IMR-90 (cell line): ENCODE results near the gene TCF12. TPM values are rescaled to one million over a fixed set of nuclear protein-coding genes. Genes with fewer than 3 reads are reported as not detected.

Experiments used
- ATAC-seq: fragments of 200-7000 bp; cut with Tn5 transposase; 2 replicates; pipeline ENCODE4 v1.9.1; 2020; ENCODE audit warnings: low read depth, mild to moderate bottlenecking, moderate library complexity
- BruUV-seq: library from RNA; stranded (reverse); fragments of 400-500 nt; replicated peaks from 2 replicates; lab custom pipeline; 2021; lab: Mats Ljungman, UMichigan
- CTCF ChIA-PET: fragments of 300-600 bp; formaldehyde crosslinking; extraction: SDS; loops from one replicate; lab custom pipeline; 2021; ENCODE audit warnings: antibody characterized with exemption; lab: Yijun Ruan, JAX
- POLR2A ChIA-PET: fragments of 300-600 bp; sonication (Branson Sonifier 250); formaldehyde crosslinking; loops from one replicate; lab custom pipeline; 2022; ENCODE audit warnings: antibody characterized with exemption; ENCODE audit not compliant: unreplicated experiment; lab: Charles Lee
- DNase-seq: peaks from one replicate; pipeline ENCODE4 v3.0.0; 2013
- H2AFZ ChIP-seq: replicated peaks from 2 replicates; pipeline ENCODE3; 2013; ENCODE audit warnings: low read length, mild to moderate bottlenecking; ENCODE audit not compliant: poor library complexity
- H2AK5ac ChIP-seq: 2 replicates; pipeline ENCODE4 v1.6.1; 2013; ENCODE audit warnings: low read depth, low read length, inconsistent platforms
- H2AK9ac ChIP-seq: replicated peaks from 2 replicates; pipeline ENCODE3; 2013; ENCODE audit warnings: mild to moderate bottlenecking, low read depth, low read length, moderate library complexity; ENCODE audit not compliant: poor library complexity
- H2BK120ac ChIP-seq: 2 replicates; pipeline ENCODE4 v1.6.1; 2013; ENCODE audit warnings: low read depth, low read length, inconsistent platforms
- H2BK15ac ChIP-seq: 3 replicates; pipeline ENCODE4 v1.6.1; 2013; ENCODE audit warnings: low read depth, low read length, inconsistent platforms
- H2BK20ac ChIP-seq: 2 replicates; pipeline ENCODE4 v1.6.1; 2013; ENCODE audit warnings: low read depth, mild to moderate bottlenecking, inconsistent platforms, low read length, moderate library complexity
- H2BK5ac ChIP-seq: 2 replicates; pipeline ENCODE4 v1.6.1; 2013; ENCODE audit warnings: mild to moderate bottlenecking, low read depth, low read length, inconsistent platforms; ENCODE audit not compliant: poor library complexity, severe bottlenecking
- H3K14ac ChIP-seq: replicated peaks from 2 replicates; pipeline ENCODE4 v1.6.1; 2013; ENCODE audit warnings: low read depth, low read length, inconsistent platforms
- H3K18ac ChIP-seq: 2 replicates; pipeline ENCODE4 v1.6.1; 2013; ENCODE audit warnings: low read depth, low read length, control low read depth
- H3K23ac ChIP-seq: 2 replicates; pipeline ENCODE4 v1.6.1; 2013; ENCODE audit warnings: low read depth, low read length, inconsistent platforms
- H3K27ac ChIP-seq: 2 replicates; pipeline ENCODE4 v1.5.1; 2013; ENCODE audit warnings: mild to moderate bottlenecking, control low read depth, low read length; ENCODE audit not compliant: insufficient read depth
- H3K27me3 ChIP-seq: 2 replicates; pipeline ENCODE4 v1.6.1; 2013; ENCODE audit warnings: low read length; ENCODE audit not compliant: control insufficient read depth, insufficient read depth
- H3K36me3 ChIP-seq: 2 replicates; pipeline ENCODE4 v1.6.1; 2013; ENCODE audit warnings: low read length, mixed read lengths; ENCODE audit not compliant: control insufficient read depth, insufficient read depth
- H3K4ac ChIP-seq: 2 replicates; pipeline ENCODE4 v1.6.1; 2013; ENCODE audit warnings: low read depth, low read length, inconsistent platforms
- H3K4me1 ChIP-seq: 2 replicates; pipeline ENCODE4 v1.6.1; 2013; ENCODE audit warnings: low read length, mixed read lengths; ENCODE audit not compliant: control insufficient read depth, insufficient read depth
- H3K4me2 ChIP-seq: 2 replicates; pipeline ENCODE4 v1.6.1; 2013; ENCODE audit warnings: low read depth, mild to moderate bottlenecking, control low read depth, low read length, moderate library complexity
- H3K4me3 ChIP-seq: 2 replicates; pipeline ENCODE4 v1.5.1; 2013; ENCODE audit warnings: low read depth, mild to moderate bottlenecking, control low read depth, low read length, moderate library complexity; ENCODE audit not compliant: insufficient read depth
- H3K56ac ChIP-seq: 2 replicates; pipeline ENCODE4 v1.6.1; 2013; ENCODE audit warnings: low read length, inconsistent platforms; ENCODE audit not compliant: insufficient read depth; ENCODE audit errors: extremely low read depth
- H3K79me1 ChIP-seq, 2 experiments: 2 replicates each; pipeline ENCODE4 v1.6.1; 2013; ENCODE audit warnings: low read length in 2 of 2, inconsistent platforms in 1 of 2, low read depth in 1 of 2
- H3K9ac ChIP-seq: 2 replicates; pipeline ENCODE4 v1.6.1; 2013; ENCODE audit warnings: low read depth, low read length, control low read depth
- H3K9me1 ChIP-seq: 2 replicates; pipeline ENCODE4 v1.6.1; 2013; ENCODE audit warnings: low read length, inconsistent platforms; ENCODE audit not compliant: insufficient read depth
- H3K9me3 ChIP-seq: 2 replicates; pipeline ENCODE4 v1.6.1; 2013; ENCODE audit warnings: low read length; ENCODE audit not compliant: control insufficient read depth, insufficient read depth
- H4K20me1 ChIP-seq: 2 replicates; pipeline ENCODE4 v1.6.1; 2013; ENCODE audit warnings: low read length, inconsistent platforms; ENCODE audit not compliant: insufficient read depth
- H4K5ac ChIP-seq: 2 replicates; pipeline ENCODE4 v1.6.1; 2013; ENCODE audit warnings: mild to moderate bottlenecking, low read depth, low read length, control low read depth
- H4K8ac ChIP-seq, 2 experiments: 2 replicates each; pipeline ENCODE4 v1.6.1; 2013; ENCODE audit warnings: low read depth in 2 of 2, low read length in 2 of 2, control low read depth in 1 of 2, inconsistent platforms in 1 of 2
- H4K91ac ChIP-seq: 2 replicates; pipeline ENCODE4 v1.6.1; 2013; ENCODE audit warnings: low read depth, low read length, inconsistent platforms; ENCODE audit not compliant: insufficient read depth
- BHLHE40 ChIP-seq: fragments of 150-350 bp; IDR thresholded peaks from 2 replicates; pipeline ENCODE4 v1.6.1; 2016; ENCODE audit warnings: mild to moderate bottlenecking, low read depth, low read length
- CEBPB ChIP-seq: IDR thresholded peaks from 2 replicates; pipeline ENCODE4 v1.6.1; 2012; ENCODE audit warnings: low read depth, low read length, improper control_type of control experiment
- CHD1 ChIP-seq: IDR thresholded peaks from 2 replicates; pipeline ENCODE4 v1.6.1; 2012; ENCODE audit warnings: low read depth, low read length, improper control_type of control experiment
- FOS ChIP-seq: fragments of 150-350 bp; IDR thresholded peaks from 2 replicates; pipeline ENCODE4 v1.6.1; 2016; ENCODE audit warnings: low read depth, low read length
- MAZ ChIP-seq: IDR thresholded peaks from 2 replicates; pipeline ENCODE4 v1.6.1; 2012; ENCODE audit warnings: low read depth, mild to moderate bottlenecking, low read length, improper control_type of control experiment, moderate library complexity, borderline replicate concordance
- MXI1 ChIP-seq: IDR thresholded peaks from 2 replicates; pipeline ENCODE4 v1.6.1; 2012; ENCODE audit warnings: low read depth, mild to moderate bottlenecking, low read length, moderate library complexity, borderline replicate concordance
- NFE2L2 ChIP-seq: fragments of 150-350 bp; IDR thresholded peaks from 2 replicates; pipeline ENCODE4 v1.6.1; 2016; ENCODE audit warnings: low read depth, mild to moderate bottlenecking, low read length
- POLR2A ChIP-seq: IDR thresholded peaks from 2 replicates; pipeline ENCODE4 v1.6.1; 2012; ENCODE audit warnings: mild to moderate bottlenecking, low read depth, low read length
- RAD21 ChIP-seq: IDR thresholded peaks from 2 replicates; pipeline ENCODE4 v1.6.1; 2012; ENCODE audit warnings: low read length, improper control_type of control experiment
- RCOR1 ChIP-seq: IDR thresholded peaks from 2 replicates; pipeline ENCODE4 v1.6.1; 2012; ENCODE audit warnings: mild to moderate bottlenecking, low read length, improper control_type of control experiment; ENCODE audit not compliant: insufficient replicate concordance
- RFX5 ChIP-seq: IDR thresholded peaks from 2 replicates; pipeline ENCODE4 v1.8.0; 2012; ENCODE audit warnings: low read depth, mild to moderate bottlenecking, low read length, moderate library complexity
- SMC3 ChIP-seq: fragments of 150-350 bp; IDR thresholded peaks from 2 replicates; pipeline ENCODE4 v1.6.1; 2016; ENCODE audit warnings: low read depth, mild to moderate bottlenecking, antibody characterized with exemption, low read length, moderate library complexity
- dilution Hi-C: fragments of 300-500 bp; cut with HindIII; formaldehyde crosslinking; loops from one replicate; pipeline ENCODE4 v1.14.3; 2018; ENCODE audit warnings: low sequenced_read_pairs; ENCODE audit not compliant: unreplicated experiment
- in situ Hi-C: fragments of 300-500 bp; cut with MboI; formaldehyde crosslinking; loops from 3 replicates; pipeline ENCODE4 v1.14.3; 2019; ENCODE audit warnings: low sequenced_read_pairs, inconsistent platforms, mixed read lengths
- intact Hi-C: fragments of 100-400 bp; cut with micrococcal nuclease; formaldehyde crosslinking; loops from 2 replicates; pipeline ENCODE4 v1.10.0; 2022
- polyA plus RNA-seq, 3 experiments: library from polyadenylated mRNA; depleted of rRNA; stranded (reverse); fragments of >200 nt; gene quantifications; 2 replicates each; pipeline ENCODE4 v1.2.3, GENCODE V29; 2012; ENCODE audit warnings: low replicate concordance in 1 of 3
- total RNA-seq: library from RNA; depleted of rRNA; stranded (reverse); fragments of >200 nt; gene quantifications from 2 replicates; pipeline ENCODE4 v1.2.3, GENCODE V29; 2012
- TF ChIP-seq, protein P1 (sequence below): fragments of 150-350 bp; IDR thresholded peaks from 2 replicates; pipeline ENCODE4 v1.6.1; 2016; ENCODE audit warnings: low read depth, mild to moderate bottlenecking, low read length, moderate library complexity, borderline replicate concordance

Gene TCF12
- total and polyA plus RNA-seq, 2 of the 4 experiments (the other 2 are of a cell fraction) = 79.4 to 160 TPM

DNA sequence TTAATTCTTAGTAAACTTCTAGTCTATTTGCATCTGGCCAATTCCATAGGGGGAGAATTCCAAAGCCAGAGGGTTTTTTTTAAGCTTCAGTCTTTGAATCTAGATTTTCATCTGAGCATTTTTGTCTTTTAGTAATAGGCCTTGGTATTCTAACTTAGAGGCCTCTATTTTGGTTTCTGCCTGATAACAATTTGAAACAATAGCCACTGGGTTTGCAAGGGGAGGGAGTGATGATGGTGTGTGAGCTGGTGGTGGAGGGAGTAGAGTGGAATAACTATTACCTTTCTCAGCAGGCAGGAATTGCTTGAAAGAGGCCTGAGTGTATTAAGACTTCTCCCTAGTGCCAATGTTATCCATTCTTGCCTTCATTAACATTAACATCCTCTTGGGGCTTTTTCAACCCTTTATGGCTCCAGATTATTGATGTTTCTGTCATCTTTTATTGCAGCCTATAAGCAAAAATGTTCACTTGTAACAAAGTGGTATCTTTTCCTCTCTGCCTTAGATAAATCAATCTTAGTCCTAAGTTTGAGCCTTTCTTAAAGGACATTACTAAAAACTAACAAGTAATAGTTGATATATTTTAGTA, 26.5 kb upstream of the TCF12 start:
- no peak overlapping the region for H4K8ac ChIP-seq
- H3K9me3 ChIP-seq = no peaks in the 10 kb centered on the region
- no peak overlapping the region for H4K5ac ChIP-seq
- no peak overlapping the region for H4K91ac ChIP-seq
- dilution Hi-C loops = no loop called here
- H2BK20ac ChIP-seq = no peak overlapping the region
- H3K4me1 ChIP-seq = peaks cover 3% of the 10 kb centered on the region; the same call in 1 of the 2 replicates
- H3K4me3 ChIP-seq = no peak overlapping the region
- H3K14ac ChIP-seq = no peak overlapping the region
- intact Hi-C loops = no loop called here
- H2BK15ac ChIP-seq = no peak overlapping the region
- TF ChIP-seq CHD1 (no peak), CEBPB (no peak), RCOR1 (no peak), SMC3 (no peak), RFX5 (no peak), FOS (no peak), MXI1 (no peak), MAZ (no peak), RAD21 (no peak), NFE2L2 (no peak), POLR2A (no peak), BHLHE40 (no peak)
- TF ChIP-seq, protein P1, sequence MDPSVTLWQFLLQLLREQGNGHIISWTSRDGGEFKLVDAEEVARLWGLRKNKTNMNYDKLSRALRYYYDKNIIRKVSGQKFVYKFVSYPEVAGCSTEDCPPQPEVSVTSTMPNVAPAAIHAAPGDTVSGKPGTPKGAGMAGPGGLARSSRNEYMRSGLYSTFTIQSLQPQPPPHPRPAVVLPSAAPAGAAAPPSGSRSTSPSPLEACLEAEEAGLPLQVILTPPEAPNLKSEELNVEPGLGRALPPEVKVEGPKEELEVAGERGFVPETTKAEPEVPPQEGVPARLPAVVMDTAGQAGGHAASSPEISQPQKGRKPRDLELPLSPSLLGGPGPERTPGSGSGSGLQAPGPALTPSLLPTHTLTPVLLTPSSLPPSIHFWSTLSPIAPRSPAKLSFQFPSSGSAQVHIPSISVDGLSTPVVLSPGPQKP = no peak
- no peak overlapping the region for H3K9ac ChIP-seq
- DNase-seq = no peak
- ATAC-seq = no peak
- no peak overlapping the region for H3K4ac ChIP-seq
- no peaks in the 10 kb centered on the region for H3K27me3 ChIP-seq
- H3K56ac ChIP-seq = no peak overlapping the region
- H2AK5ac ChIP-seq = no peak overlapping the region
- H3K36me3 ChIP-seq = no peaks in the 10 kb centered on the region
- BruUV-seq = no TSS peak
- no peak overlapping the region for H2AFZ ChIP-seq
- H2BK5ac ChIP-seq = no peak overlapping the region
- H2BK120ac ChIP-seq = no peak overlapping the region
- peaks cover 0 to 11% of the 10 kb centered on the region in 2 experiments; a peak in 1 of 4 replicates for H3K79me1 ChIP-seq
- ChIA-PET CTCF (no interaction called here), POLR2A (no interaction called here)
- no peaks in the 10 kb centered on the region for H4K20me1 ChIP-seq
- no peak overlapping the region for H3K18ac ChIP-seq
- no peaks in the 10 kb centered on the region for H3K9me1 ChIP-seq
- H3K23ac ChIP-seq = no peak overlapping the region
- no peak overlapping the region for H3K4me2 ChIP-seq
- H3K27ac ChIP-seq = no peak overlapping the region
- H2AK9ac ChIP-seq = no peak overlapping the region
- in situ Hi-C loops = no loop called here
